ENCODE results near the gene PVRIG. TPM values are rescaled to one million over a fixed set of nuclear protein-coding genes. Genes with fewer than 3 reads are reported as not detected.

PVRIG gene
- total and polyA plus RNA-seq, 2 of the 4 experiments (the other 2 are of a cell fraction) = not detected

DNA sequence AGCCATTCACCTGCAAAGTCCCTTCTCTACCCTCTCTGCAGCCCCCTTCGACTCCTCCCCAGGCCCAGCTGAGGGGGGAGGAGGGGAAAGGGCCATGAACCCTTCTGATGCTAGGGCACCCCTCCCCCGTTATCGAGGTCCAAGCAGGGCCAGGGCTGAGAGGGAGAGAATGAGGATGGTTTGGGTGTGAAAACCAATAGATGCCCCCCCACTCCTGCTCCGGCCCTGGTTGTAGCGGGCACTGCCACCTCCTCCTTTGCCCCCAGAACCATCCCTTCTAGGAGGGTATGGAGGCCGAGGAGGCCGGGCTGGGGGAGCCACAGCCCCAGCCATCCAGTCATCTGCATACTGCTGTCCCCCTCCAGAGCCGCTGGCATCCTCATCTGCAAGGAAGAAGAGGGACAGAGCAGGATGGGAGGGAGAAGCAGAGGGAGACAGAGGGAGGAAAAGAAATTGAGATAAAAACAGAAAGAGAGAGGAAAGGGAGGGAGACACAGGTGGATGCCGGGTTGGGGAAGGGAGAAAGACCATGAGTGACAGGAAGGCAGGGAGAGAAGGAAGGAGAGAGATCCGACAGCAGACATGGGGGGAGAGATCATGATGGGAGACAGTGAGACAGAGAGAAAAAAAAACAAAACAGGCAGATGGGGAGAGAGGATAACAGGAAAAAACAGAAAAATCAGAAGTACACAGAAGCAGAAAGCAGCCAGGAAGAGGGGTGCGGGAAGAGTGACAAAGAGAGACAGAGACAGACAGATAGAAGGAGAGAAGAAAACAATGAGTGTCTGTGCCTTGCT is 49.5 kb upstream of the PVRIG start:
- H3K23ac ChIP-seq (ENCODE audit: low read depth, low read length) = no peak overlapping the region
- no peak for DNase-seq

More for the DNA sequence above, 49.5 kb upstream of the PVRIG start:
- H3K27me3 ChIP-seq (ENCODE audit: control insufficient read depth, insufficient read depth, low read length) = no peaks in the 10 kb centered on the region
- intact Hi-C loops (cut with micrococcal nuclease) = no loop called here
- H2AK9ac ChIP-seq (replicated peaks; ENCODE audit: low read depth, low read length, poor library complexity) = no peak overlapping the region
- no peak overlapping the region for H3K4me3 ChIP-seq (ENCODE audit: insufficient read depth, low read depth, low read length)
- no peak overlapping the region for H2BK15ac ChIP-seq (ENCODE audit: low read depth, low read length)
- H3K9ac ChIP-seq (ENCODE audit: low read depth, low read length) = no peak overlapping the region
- H4K91ac ChIP-seq (ENCODE audit: insufficient read depth, low read depth, low read length) = no peak overlapping the region
- H3K56ac ChIP-seq (ENCODE audit: extremely low read depth, insufficient read depth, low read length) = no peak overlapping the region
- peaks cover 3% of the 10 kb centered on the region; the same call in 1 of the 2 replicates for H3K9me1 ChIP-seq (ENCODE audit: insufficient read depth, low read length)
- TF ChIP-seq MAFK (IDR thresholded peaks at IDR 0.05; ENCODE audit: low read depth, low read length) (no peak), CEBPB (IDR thresholded peaks at IDR 0.05; ENCODE audit: low read depth, low read length) (no peak), CHD1 (IDR thresholded peaks at IDR 0.05; ENCODE audit: low read depth, low read length) (no peak), RAD21 (IDR thresholded peaks at IDR 0.05; ENCODE audit: low read length) (no peak), RFX5 (IDR thresholded peaks at IDR 0.05; ENCODE audit: low read depth, low read length) (no peak)
- TF ChIP-seq, protein P1, sequence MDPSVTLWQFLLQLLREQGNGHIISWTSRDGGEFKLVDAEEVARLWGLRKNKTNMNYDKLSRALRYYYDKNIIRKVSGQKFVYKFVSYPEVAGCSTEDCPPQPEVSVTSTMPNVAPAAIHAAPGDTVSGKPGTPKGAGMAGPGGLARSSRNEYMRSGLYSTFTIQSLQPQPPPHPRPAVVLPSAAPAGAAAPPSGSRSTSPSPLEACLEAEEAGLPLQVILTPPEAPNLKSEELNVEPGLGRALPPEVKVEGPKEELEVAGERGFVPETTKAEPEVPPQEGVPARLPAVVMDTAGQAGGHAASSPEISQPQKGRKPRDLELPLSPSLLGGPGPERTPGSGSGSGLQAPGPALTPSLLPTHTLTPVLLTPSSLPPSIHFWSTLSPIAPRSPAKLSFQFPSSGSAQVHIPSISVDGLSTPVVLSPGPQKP (IDR thresholded peaks at IDR 0.05; ENCODE audit: borderline replicate concordance, low read depth, low read length) = no peak
- no peak overlapping the region for H2AFZ ChIP-seq (replicated peaks; ENCODE audit: low read length, poor library complexity)
- no peak overlapping the region for H3K27ac ChIP-seq (ENCODE audit: insufficient read depth, low read length)
- in situ Hi-C loops (cut with MboI; ENCODE audit: low sequenced_read_pairs) = no loop called here
- H3K4me1 ChIP-seq (ENCODE audit: control insufficient read depth, insufficient read depth, low read length) = peaks cover 6% of the 10 kb centered on the region
- no peak overlapping the region for H3K14ac ChIP-seq (replicated peaks; ENCODE audit: low read depth, low read length)
- ChIA-PET POLR2A (ENCODE audit: unreplicated experiment) (no interaction called here), CTCF (no interaction called here)
- H3K18ac ChIP-seq (ENCODE audit: low read depth, low read length) = no peak overlapping the region
- no peaks in the 10 kb centered on the region for H3K9me3 ChIP-seq (ENCODE audit: control insufficient read depth, insufficient read depth, low read length)
- WGBS, 2 experiments (ENCODE audit: extremely low coverage in 2 of 2, insufficient read length in 1 of 2) = 83% methylated on average over 2 of the region's 11 CpGs; no CpG with 5 or more reads in 1 of the 2 experiments
- H3K4ac ChIP-seq (ENCODE audit: low read depth, low read length) = no peak overlapping the region
- H2BK120ac ChIP-seq (ENCODE audit: low read depth, low read length) = no peak overlapping the region
- BruUV-seq (replicated peaks) = no TSS peak
- H4K5ac ChIP-seq (ENCODE audit: low read depth, low read length) = no peak overlapping the region
- H4K20me1 ChIP-seq (ENCODE audit: insufficient read depth, low read length) = no peaks in the 10 kb centered on the region
- no peak overlapping the region for H2BK20ac ChIP-seq (ENCODE audit: low read depth, low read length)
- dilution Hi-C loops (cut with HindIII; ENCODE audit: low sequenced_read_pairs, unreplicated experiment) = no loop called here
- ATAC-seq (ENCODE audit: low read depth) = no peak
- H2BK5ac ChIP-seq (ENCODE audit: low read depth, low read length, poor library complexity, severe bottlenecking) = no peak overlapping the region
- peaks cover 5 to 16% of the 10 kb centered on the region in 2 experiments; a peak in 3 of 4 replicates for H3K79me1 ChIP-seq (ENCODE audit: low read depth in 1 of 2, low read length in 2 of 2)
- no peak overlapping the region for H4K8ac ChIP-seq (ENCODE audit: low read depth in 2 of 2, low read length in 2 of 2)
- peaks cover 11% of the 10 kb centered on the region for H3K36me3 ChIP-seq (ENCODE audit: control insufficient read depth, insufficient read depth, low read length)
- no peak overlapping the region for H2AK5ac ChIP-seq (ENCODE audit: low read depth, low read length)
- no peak overlapping the region for H3K4me2 ChIP-seq (ENCODE audit: low read depth, low read length)

Data from IMR-90 (cell line).